DND-41 (cell line): ENCODE results near the gene COG7.

ENCODE experiments used
- ATAC-seq: fragments of 200-7000 bp; cut with Tn5 transposase; 3 replicates; pipeline ENCODE4 v1.9.1; 2021; ENCODE audit warnings: low read depth; ENCODE audit not compliant: insufficient read depth
- DNase-seq: peaks from one replicate; pipeline ENCODE4 v3.0.0-alpha.2; 2020
- H2AFZ ChIP-seq: 2 replicates; pipeline ENCODE4 v1.6.0; 2012; ENCODE audit warnings: low read depth, low read length
- H3K27ac ChIP-seq: 2 replicates; pipeline ENCODE4 v1.5.1; 2012; ENCODE audit warnings: low read length, inconsistent platforms
- H3K27me3 ChIP-seq: fragments of 200-600 bp; sonication (generic); 2 replicates; pipeline ENCODE4 v1.6.0; 2012; ENCODE audit warnings: low read length, mild to moderate bottlenecking, inconsistent platforms; ENCODE audit not compliant: insufficient read depth, poor library complexity
- H3K36me3 ChIP-seq: 2 replicates; pipeline ENCODE4 v1.5.1; 2012; ENCODE audit warnings: low read length, inconsistent platforms; ENCODE audit not compliant: insufficient read depth
- H3K4me1 ChIP-seq: 2 replicates; pipeline ENCODE4 v1.5.1; 2012; ENCODE audit warnings: mild to moderate bottlenecking, low read length; ENCODE audit not compliant: insufficient read depth
- H3K4me2 ChIP-seq: 2 replicates; pipeline ENCODE4 v1.6.0; 2012; ENCODE audit warnings: mild to moderate bottlenecking, moderate library complexity, low read length, inconsistent platforms; ENCODE audit not compliant: insufficient read depth
- H3K4me3 ChIP-seq, 2 experiments: fragments of 200-600 bp in 1 of 2; shearing (Covaris generic) in 1 of 2; 2 replicates each; pipeline ENCODE4 v1.5.1; 2012 to 2016; ENCODE audit warnings: inconsistent platforms in 2 of 2, low read length in 2 of 2, mild to moderate bottlenecking in 2 of 2, low read depth in 1 of 2, moderate library complexity in 1 of 2
- H3K79me2 ChIP-seq: 2 replicates; pipeline ENCODE4 v1.6.0; 2012; ENCODE audit warnings: low read length, inconsistent platforms; ENCODE audit not compliant: insufficient read depth
- H3K9ac ChIP-seq: 2 replicates; pipeline ENCODE4 v1.6.0; 2012; ENCODE audit warnings: low read depth, mild to moderate bottlenecking, inconsistent platforms, low read length, moderate library complexity
- H3K9me3 ChIP-seq: 2 replicates; pipeline ENCODE4 v1.5.1; 2012; ENCODE audit warnings: low read length, moderate library complexity, mild to moderate bottlenecking, inconsistent platforms; ENCODE audit not compliant: insufficient read depth, severe bottlenecking
- H4K20me1 ChIP-seq: 2 replicates; pipeline ENCODE4 v1.6.0; 2012; ENCODE audit warnings: low read length; ENCODE audit not compliant: insufficient read depth
- EZH2 ChIP-seq: IDR thresholded peaks from 3 replicates; pipeline ENCODE4 v1.6.1; 2012; ENCODE audit warnings: borderline replicate concordance, low read depth, mild to moderate bottlenecking, moderate library complexity, low read length, inconsistent platforms; ENCODE audit not compliant: severe bottlenecking
- TF ChIP-seq, protein P1 (sequence below): IDR thresholded peaks from 2 replicates; pipeline ENCODE4 v1.5.1; 2012; ENCODE audit warnings: borderline replicate concordance, low read length, moderate library complexity, mild to moderate bottlenecking; ENCODE audit not compliant: poor library complexity, severe bottlenecking; ENCODE audit errors: extremely low read depth

Gene COG7

DNA sequence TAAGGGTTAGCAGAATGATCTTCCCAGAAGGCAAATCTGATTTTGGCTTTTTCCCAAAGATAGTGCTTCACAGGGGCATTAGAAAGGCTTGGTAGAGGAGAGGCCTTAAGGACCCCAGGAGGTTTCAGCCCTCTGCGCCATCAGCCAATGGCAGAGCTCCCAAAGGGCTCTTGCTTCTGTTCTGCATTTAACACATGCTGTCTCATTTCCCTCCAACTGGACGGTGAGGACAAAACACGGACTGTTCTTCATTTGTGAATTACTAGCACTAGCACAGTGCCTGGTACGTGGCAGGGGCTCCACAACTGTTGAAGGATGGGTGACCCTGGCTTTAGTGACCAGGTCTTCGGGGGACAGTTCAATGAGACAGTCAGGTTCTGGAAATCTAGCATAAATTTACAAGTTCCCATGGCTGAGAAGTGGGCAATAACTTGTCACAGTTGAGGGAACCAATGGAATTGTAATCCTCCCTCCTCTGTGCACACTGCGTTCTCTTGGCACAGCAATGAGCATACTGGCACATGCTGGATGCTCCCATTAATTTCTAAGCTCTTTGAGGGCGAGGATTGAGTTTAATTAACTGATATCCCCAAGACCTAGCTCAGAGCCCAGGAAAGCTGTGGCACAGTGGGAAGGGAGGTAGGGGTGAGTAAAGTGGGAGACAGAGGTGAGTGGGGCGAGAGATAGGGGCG lies 45.4 kb downstream of the COG7 start:
- no peaks in the 10 kb centered on the region for H3K9me3 ChIP-seq
- DNase-seq, result no peak
- no peaks in the 10 kb centered on the region for H3K79me2 ChIP-seq
- H3K27me3 ChIP-seq, result no peaks in the 10 kb centered on the region
- no peak overlapping the region for H3K27ac ChIP-seq
- H3K4me3 ChIP-seq, result no peak overlapping the region
- TF ChIP-seq EZH2, result no peak
- TF ChIP-seq, protein P1, sequence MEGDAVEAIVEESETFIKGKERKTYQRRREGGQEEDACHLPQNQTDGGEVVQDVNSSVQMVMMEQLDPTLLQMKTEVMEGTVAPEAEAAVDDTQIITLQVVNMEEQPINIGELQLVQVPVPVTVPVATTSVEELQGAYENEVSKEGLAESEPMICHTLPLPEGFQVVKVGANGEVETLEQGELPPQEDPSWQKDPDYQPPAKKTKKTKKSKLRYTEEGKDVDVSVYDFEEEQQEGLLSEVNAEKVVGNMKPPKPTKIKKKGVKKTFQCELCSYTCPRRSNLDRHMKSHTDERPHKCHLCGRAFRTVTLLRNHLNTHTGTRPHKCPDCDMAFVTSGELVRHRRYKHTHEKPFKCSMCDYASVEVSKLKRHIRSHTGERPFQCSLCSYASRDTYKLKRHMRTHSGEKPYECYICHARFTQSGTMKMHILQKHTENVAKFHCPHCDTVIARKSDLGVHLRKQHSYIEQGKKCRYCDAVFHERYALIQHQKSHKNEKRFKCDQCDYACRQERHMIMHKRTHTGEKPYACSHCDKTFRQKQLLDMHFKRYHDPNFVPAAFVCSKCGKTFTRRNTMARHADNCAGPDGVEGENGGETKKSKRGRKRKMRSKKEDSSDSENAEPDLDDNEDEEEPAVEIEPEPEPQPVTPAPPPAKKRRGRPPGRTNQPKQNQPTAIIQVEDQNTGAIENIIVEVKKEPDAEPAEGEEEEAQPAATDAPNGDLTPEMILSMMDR, result no peak
- H3K9ac ChIP-seq, result no peak overlapping the region
- no peaks in the 10 kb centered on the region for H3K4me1 ChIP-seq
- H3K36me3 ChIP-seq, result peaks cover 83% of the 10 kb centered on the region
- no peak overlapping the region for H2AFZ ChIP-seq
- H3K4me2 ChIP-seq, result no peak overlapping the region
- no peaks in the 10 kb centered on the region for H4K20me1 ChIP-seq
- no peak for ATAC-seq

DNA sequence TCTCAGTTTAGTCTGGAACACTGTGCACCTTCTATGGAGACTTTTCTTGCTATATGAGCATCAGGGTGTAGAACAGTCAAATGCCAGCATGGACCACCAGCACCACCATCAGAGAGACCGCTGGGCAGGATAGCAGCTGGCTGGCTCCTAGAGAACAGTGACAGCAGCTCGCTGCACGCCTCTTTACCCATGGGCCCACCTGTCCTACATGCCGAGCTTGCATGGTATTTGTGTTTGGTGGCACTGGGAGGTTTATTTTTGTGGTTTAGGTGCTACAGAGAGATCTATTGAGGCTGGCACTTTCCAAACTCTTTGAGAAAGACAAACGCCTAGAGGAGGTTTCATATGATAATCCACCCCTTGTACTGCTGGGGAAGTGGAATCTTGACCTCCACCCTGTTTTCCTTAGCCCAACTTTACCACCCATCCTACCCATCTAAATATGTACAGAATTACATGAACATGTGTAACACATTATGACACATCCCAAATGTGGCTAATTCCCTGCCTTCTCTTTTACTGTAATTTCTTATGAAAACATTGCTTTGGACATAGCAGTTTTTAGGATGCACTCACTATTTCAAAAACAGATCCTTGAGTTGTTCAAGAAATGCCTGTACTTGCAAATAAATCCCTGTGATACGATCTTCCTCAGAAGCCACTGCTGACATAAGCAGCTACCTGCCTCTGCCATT lies 46.3 kb downstream of the COG7 start:
- no peak overlapping the region for H2AFZ ChIP-seq
- H4K20me1 ChIP-seq, result no peaks in the 10 kb centered on the region
- H3K79me2 ChIP-seq, result no peaks in the 10 kb centered on the region
- H3K4me2 ChIP-seq, result no peak overlapping the region
- no peak overlapping the region for H3K27ac ChIP-seq
- no peak for DNase-seq
- no peaks in the 10 kb centered on the region for H3K4me1 ChIP-seq
- no peak for TF ChIP-seq EZH2
- TF ChIP-seq, protein P1, result no peak
- H3K9ac ChIP-seq, result no peak overlapping the region
- H3K9me3 ChIP-seq, result no peaks in the 10 kb centered on the region
- ATAC-seq, result no peak
- H3K36me3 ChIP-seq, result peaks cover 78% of the 10 kb centered on the region
- H3K4me3 ChIP-seq, result no peak overlapping the region
- H3K27me3 ChIP-seq, result no peaks in the 10 kb centered on the region

DNA sequence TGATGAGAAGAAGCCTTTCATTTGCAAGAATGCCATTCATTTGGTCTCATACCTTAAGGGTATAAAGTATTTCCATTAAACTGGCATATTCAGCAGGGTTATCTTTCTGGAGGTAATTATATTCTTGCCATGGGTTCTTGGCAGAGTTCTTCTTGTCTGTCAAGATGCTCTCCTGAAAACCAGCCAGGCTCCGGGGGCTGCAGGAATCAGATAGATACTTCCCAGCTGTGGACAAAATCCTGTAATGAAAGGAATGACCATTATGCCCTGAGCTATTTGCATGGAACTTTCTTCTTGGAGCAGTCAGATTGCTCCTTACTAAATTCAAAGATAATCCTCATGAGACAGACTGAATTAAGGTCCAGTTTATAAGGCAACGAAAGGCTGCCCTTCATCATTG lies 47.0 kb downstream of the COG7 start:
- Histone ChIP-seq H3K27ac (no peak overlapping the region), H2AFZ (no peak overlapping the region), H3K4me3 (no peak overlapping the region), H3K4me1 (no peaks in the 10 kb centered on the region), H3K4me2 (no peak overlapping the region), H4K20me1 (no peaks in the 10 kb centered on the region), H3K27me3 (no peaks in the 10 kb centered on the region), H3K9ac (no peak overlapping the region), H3K79me2 (no peaks in the 10 kb centered on the region), H3K9me3 (no peaks in the 10 kb centered on the region), H3K36me3 (peaks cover 78% of the 10 kb centered on the region)
- no peak for TF ChIP-seq EZH2
- TF ChIP-seq, protein P1, result no peak
- ATAC-seq (no peak), DNase-seq (no peak)
